WERI-Rb-1 (cell line): Measurements from ENCODE around the gene ZFP37.

Source experiments
- DNase-seq: peaks from one replicate; pipeline ENCODE4 v3.0.0-alpha.2; 2020
- H3K27ac ChIP-seq: fragments of 250-450 bp; sonication (Bioruptor Pico); 2 replicates; pipeline ENCODE4 v1.5.1; 2020; ENCODE audit warnings: mild to moderate bottlenecking, moderate library complexity
- H3K27me3 ChIP-seq: fragments of 250-450 bp; sonication (Bioruptor Pico); 2 replicates; pipeline ENCODE4 v1.5.1; 2021; ENCODE audit warnings: mild to moderate bottlenecking, low read depth, moderate library complexity; ENCODE audit not compliant: insufficient read depth, severe bottlenecking
- H3K36me3 ChIP-seq: fragments of 250-450 bp; sonication (Bioruptor Pico); 2 replicates; pipeline ENCODE4 v1.5.1; 2020; ENCODE audit warnings: mild to moderate bottlenecking, moderate library complexity
- H3K4me3 ChIP-seq: 2 replicates; pipeline ENCODE4 v1.5.1; 2011; ENCODE audit warnings: low read depth, mild to moderate bottlenecking, control low read depth, low read length
- H3K9me3 ChIP-seq: fragments of 250-450 bp; sonication (Bioruptor Pico); 2 replicates; pipeline ENCODE4 v1.5.1; 2021; ENCODE audit warnings: mild to moderate bottlenecking, moderate library complexity; ENCODE audit not compliant: severe bottlenecking
- TF ChIP-seq, protein P1 (sequence below): IDR thresholded peaks from 2 replicates; pipeline ENCODE4 v1.5.1; 2011; ENCODE audit warnings: low read depth, mild to moderate bottlenecking, control low read depth, inconsistent platforms, low read length

ZFP37 gene

DNA sequence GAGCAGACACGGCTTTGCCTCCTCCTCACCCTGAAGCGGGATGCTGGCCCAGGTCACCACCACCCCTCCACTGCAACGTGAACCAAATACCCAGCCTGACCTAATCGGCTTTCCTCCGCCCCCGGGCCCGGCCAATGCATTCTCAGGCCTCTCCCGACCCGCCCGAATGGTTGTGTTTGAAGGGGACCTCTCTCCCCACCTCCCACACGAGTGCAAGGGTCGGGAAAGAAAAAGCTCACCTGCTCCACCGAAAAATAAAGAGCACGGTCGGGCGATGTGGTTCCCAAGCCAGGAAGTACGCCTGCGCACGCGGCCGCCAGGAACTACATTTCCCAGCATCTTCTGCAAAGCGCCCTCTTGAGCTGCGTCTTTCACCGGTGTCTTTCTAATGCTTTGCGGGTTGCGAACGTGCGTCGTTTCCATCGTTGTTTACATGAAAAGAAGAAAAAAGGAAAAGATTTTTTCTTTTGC is 44.6 kb downstream of the ZFP37 start, which contains the start of gene ZNF883:
Gene ZNF883, minus strand, starts transcription at position 282 of the 471 bp plus-strand sequence.
- H3K27ac ChIP-seq: peak within 1 kb of the TSS; percentile 41; the same call in 1 of the 2 replicates
- peaks cover 28% of the 10 kb centered on the region for H3K9me3 ChIP-seq
- H3K4me3 ChIP-seq: peak within 1 kb of the TSS; percentile 62
- H3K36me3 ChIP-seq: no peaks in the 10 kb centered on the region; the same call in 1 of the 2 replicates
- TF ChIP-seq, protein P1, sequence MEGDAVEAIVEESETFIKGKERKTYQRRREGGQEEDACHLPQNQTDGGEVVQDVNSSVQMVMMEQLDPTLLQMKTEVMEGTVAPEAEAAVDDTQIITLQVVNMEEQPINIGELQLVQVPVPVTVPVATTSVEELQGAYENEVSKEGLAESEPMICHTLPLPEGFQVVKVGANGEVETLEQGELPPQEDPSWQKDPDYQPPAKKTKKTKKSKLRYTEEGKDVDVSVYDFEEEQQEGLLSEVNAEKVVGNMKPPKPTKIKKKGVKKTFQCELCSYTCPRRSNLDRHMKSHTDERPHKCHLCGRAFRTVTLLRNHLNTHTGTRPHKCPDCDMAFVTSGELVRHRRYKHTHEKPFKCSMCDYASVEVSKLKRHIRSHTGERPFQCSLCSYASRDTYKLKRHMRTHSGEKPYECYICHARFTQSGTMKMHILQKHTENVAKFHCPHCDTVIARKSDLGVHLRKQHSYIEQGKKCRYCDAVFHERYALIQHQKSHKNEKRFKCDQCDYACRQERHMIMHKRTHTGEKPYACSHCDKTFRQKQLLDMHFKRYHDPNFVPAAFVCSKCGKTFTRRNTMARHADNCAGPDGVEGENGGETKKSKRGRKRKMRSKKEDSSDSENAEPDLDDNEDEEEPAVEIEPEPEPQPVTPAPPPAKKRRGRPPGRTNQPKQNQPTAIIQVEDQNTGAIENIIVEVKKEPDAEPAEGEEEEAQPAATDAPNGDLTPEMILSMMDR: peak; percentile 30; the same call in 1 of the 2 replicates
- H3K27me3 ChIP-seq: peaks cover 3% of the 10 kb centered on the region
- peak; percentile 85 for DNase-seq

DNA sequence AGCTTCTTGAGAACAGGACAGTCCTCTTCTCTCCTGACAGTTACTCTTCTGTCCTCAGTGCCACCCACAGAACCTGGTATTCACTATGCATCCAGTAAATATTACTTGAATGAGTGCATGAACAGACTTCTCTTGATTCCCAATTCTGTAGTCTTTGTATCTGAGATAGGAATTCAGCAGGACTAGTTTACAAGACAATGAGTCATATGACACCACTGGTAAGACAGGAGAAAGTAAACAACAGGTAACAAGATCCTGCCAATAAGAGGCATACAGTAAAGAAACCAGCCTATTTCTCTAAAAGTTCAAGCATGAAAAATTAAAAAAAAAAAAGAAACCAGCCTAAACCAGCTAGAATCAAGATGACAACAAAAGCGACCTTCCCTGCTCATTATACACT is 50.7 kb downstream of the ZFP37 start:
- Histone ChIP-seq H3K27me3 (no peaks in the 10 kb centered on the region), H3K4me3 (no peak overlapping the region), H3K27ac (no peak overlapping the region), H3K9me3 (no peaks in the 10 kb centered on the region), H3K36me3 (peaks cover 3% of the 10 kb centered on the region)
- no peak for DNase-seq
- TF ChIP-seq, protein P1: no peak

DNA sequence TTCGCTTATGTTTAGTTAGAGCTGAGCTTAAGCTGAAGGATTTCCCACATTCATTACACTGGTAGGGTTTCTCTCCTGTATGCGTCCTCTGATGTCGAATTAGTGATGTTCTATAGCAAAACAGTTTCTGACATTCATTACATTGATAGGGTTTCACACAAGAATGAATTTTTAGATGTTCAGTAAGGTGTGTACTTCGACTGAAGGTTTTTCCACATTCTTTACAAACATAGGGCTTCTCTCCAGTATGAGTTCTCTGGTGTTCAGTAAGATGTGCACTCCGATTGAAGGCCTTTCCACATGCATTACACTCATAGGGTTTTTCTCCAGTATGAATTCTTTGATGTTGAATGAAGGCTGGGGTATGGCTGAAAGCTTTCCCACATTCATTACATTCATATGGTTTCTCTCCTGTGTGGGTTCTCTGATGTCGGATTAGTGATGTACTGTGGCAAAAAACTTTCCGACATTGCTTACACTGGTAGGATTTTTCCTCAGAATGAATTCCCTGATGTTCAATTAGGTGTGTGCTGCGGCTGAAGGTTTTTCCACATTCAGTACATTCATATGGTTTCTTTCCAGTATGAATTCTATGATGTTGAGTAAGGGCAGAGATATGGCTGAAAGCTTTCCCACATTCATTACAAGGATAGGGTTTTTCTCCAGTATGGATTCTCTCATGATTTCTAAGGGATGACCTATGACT is 59.1 kb downstream of the ZFP37 start:
- TF ChIP-seq, protein P1: no peak
- H3K9me3 ChIP-seq: peaks cover 67% of the 10 kb centered on the region
- DNase-seq: no peak
- no peak overlapping the region for H3K27ac ChIP-seq
- H3K27me3 ChIP-seq: no peaks in the 10 kb centered on the region
- peaks cover 32% of the 10 kb centered on the region for H3K36me3 ChIP-seq
- H3K4me3 ChIP-seq: no peak overlapping the region
